ENCODE results near the gene CACNB2. TPM values are rescaled to one million over a fixed set of nuclear protein-coding genes. Genes with fewer than 3 reads are reported as not detected.
A peak's percentile ranks its signal among the peaks of the same experiment; 100 is the strongest.

CACNB2 gene
- total RNA-seq, 2 experiments from 2014 or later = not detected

GRCh38 chr10:18528292-18528691, 388.1 kb downstream of the CACNB2 start:
- H3K27me3 Mint-ChIP-seq = no peaks in the 10 kb centered on the region
- H3K4me1 Mint-ChIP-seq = no peaks in the 10 kb centered on the region
- no peak for ATAC-seq
- H3K9me3 Mint-ChIP-seq (ENCODE audit: low read depth) = peaks cover 2% of the 10 kb centered on the region
- CTCF ChIA-PET = no interaction called here
- H3K4me3 Mint-ChIP-seq = no peak overlapping the region
- no peak for DNase-seq
- H3K36me3 Mint-ChIP-seq = peaks cover 17% of the 10 kb centered on the region
- H3K27ac Mint-ChIP-seq = no peak overlapping the region

- Mint-ChIP-seq H3K4me3 (no peak overlapping the region), H3K27ac (no peak overlapping the region), H3K9me3 (ENCODE audit: low read depth) (peaks cover 2% of the 10 kb centered on the region), H3K4me1 (no peaks in the 10 kb centered on the region), H3K36me3 (peaks cover 29% of the 10 kb centered on the region), H3K27me3 (no peaks in the 10 kb centered on the region)
- no peak for DNase-seq
- no peak for ATAC-seq
- CTCF ChIA-PET = no interaction called here
Measured at GRCh38 chr10:18532881-18533535, 392.8 kb downstream of the CACNB2 start.

GRCh38 chr10:18533896-18534295, 393.7 kb downstream of the CACNB2 start:
- H3K36me3 Mint-ChIP-seq = peaks cover 29% of the 10 kb centered on the region
- no peak for DNase-seq
- H3K27ac Mint-ChIP-seq = no peak overlapping the region
- ATAC-seq = no peak
- peaks cover 2% of the 10 kb centered on the region for H3K9me3 Mint-ChIP-seq (ENCODE audit: low read depth)
- CTCF ChIA-PET = no interaction called here
- H3K27me3 Mint-ChIP-seq = no peaks in the 10 kb centered on the region
- H3K4me3 Mint-ChIP-seq = no peak overlapping the region
- H3K4me1 Mint-ChIP-seq = no peaks in the 10 kb centered on the region

- CTCF ChIA-PET = no interaction called here
- Mint-ChIP-seq H3K4me1 (no peaks in the 10 kb centered on the region), H3K27ac (peak overlapping the region; percentile 12), H3K27me3 (no peaks in the 10 kb centered on the region), H3K9me3 (ENCODE audit: low read depth) (no peaks in the 10 kb centered on the region), H3K4me3 (no peak overlapping the region), H3K36me3 (peaks cover 39% of the 10 kb centered on the region)
- DNase-seq (no peak), ATAC-seq (no peak)
Measured at GRCh38 chr10:18539335-18539734, 399.1 kb downstream of the CACNB2 start.

GRCh38 chr10:18540195-18540594, 400.0 kb downstream of the CACNB2 start:
- Mint-ChIP-seq H3K4me3 (no peak overlapping the region), H3K9me3 (ENCODE audit: low read depth) (no peaks in the 10 kb centered on the region), H3K27me3 (no peaks in the 10 kb centered on the region), H3K27ac (no peak overlapping the region), H3K4me1 (no peaks in the 10 kb centered on the region), H3K36me3 (peaks cover 40% of the 10 kb centered on the region)
- DNase-seq (no peak), ATAC-seq (no peak)
- CTCF ChIA-PET = interaction anchor here (0.5 kb wide), 1 partner anchor 16 kb away, joined by 3 read pairs; no protein-coding TSS in a partner anchor

- Mint-ChIP-seq H3K36me3 (peaks cover 40% of the 10 kb centered on the region), H3K4me3 (no peak overlapping the region), H3K27me3 (no peaks in the 10 kb centered on the region), H3K27ac (no peak overlapping the region), H3K9me3 (ENCODE audit: low read depth) (no peaks in the 10 kb centered on the region), H3K4me1 (no peaks in the 10 kb centered on the region)
- DNase-seq (no peak), ATAC-seq (no peak)
- CTCF ChIA-PET = no interaction called here
Measured at GRCh38 chr10:18542832-18543231, 402.6 kb downstream of the CACNB2 start.

GRCh38 chr10:18545621-18546305, 405.5 kb downstream of the CACNB2 start:
- DNase-seq = no peak
- Mint-ChIP-seq H3K27ac (no peak overlapping the region), H3K36me3 (peaks cover 34% of the 10 kb centered on the region), H3K9me3 (ENCODE audit: low read depth) (no peaks in the 10 kb centered on the region), H3K4me1 (no peaks in the 10 kb centered on the region), H3K27me3 (no peaks in the 10 kb centered on the region), H3K4me3 (no peak overlapping the region)
- CTCF ChIA-PET = no interaction called here
- no peak for ATAC-seq

GRCh38 chr10:18549105-18549504, 408.9 kb downstream of the CACNB2 start:
- no peak for DNase-seq
- H3K4me1 Mint-ChIP-seq = no peaks in the 10 kb centered on the region
- H3K9me3 Mint-ChIP-seq (ENCODE audit: low read depth) = no peaks in the 10 kb centered on the region
- H3K27ac Mint-ChIP-seq = no peak overlapping the region
- CTCF ChIA-PET = no interaction called here
- H3K27me3 Mint-ChIP-seq = no peaks in the 10 kb centered on the region
- no peak for ATAC-seq
- H3K4me3 Mint-ChIP-seq = no peak overlapping the region
- peaks cover 31% of the 10 kb centered on the region for H3K36me3 Mint-ChIP-seq

- ATAC-seq (no peak), DNase-seq (no peak)
- peaks cover 21% of the 10 kb centered on the region for H3K36me3 Mint-ChIP-seq
- no peaks in the 10 kb centered on the region for H3K9me3 Mint-ChIP-seq (ENCODE audit: low read depth)
- no peaks in the 10 kb centered on the region for H3K27me3 Mint-ChIP-seq
- H3K4me3 Mint-ChIP-seq = no peak overlapping the region
- H3K27ac Mint-ChIP-seq = no peak overlapping the region
- H3K4me1 Mint-ChIP-seq = no peaks in the 10 kb centered on the region
- CTCF ChIA-PET = no interaction called here
Measured at GRCh38 chr10:18551473-18551872, 411.2 kb downstream of the CACNB2 start.

GRCh38 chr10:18554479-18554878, 414.3 kb downstream of the CACNB2 start:
- H3K27ac Mint-ChIP-seq = no peak overlapping the region
- no peaks in the 10 kb centered on the region for H3K9me3 Mint-ChIP-seq (ENCODE audit: low read depth)
- CTCF ChIA-PET = no interaction called here
- ATAC-seq (no peak), DNase-seq (no peak)
- H3K4me1 Mint-ChIP-seq = no peaks in the 10 kb centered on the region
- H3K36me3 Mint-ChIP-seq = peaks cover 15% of the 10 kb centered on the region
- no peaks in the 10 kb centered on the region for H3K27me3 Mint-ChIP-seq
- H3K4me3 Mint-ChIP-seq = no peak overlapping the region

- no peak overlapping the region for H3K4me3 Mint-ChIP-seq
- ATAC-seq (no peak), DNase-seq (no peak)
- no peaks in the 10 kb centered on the region for H3K4me1 Mint-ChIP-seq
- H3K27ac Mint-ChIP-seq = no peak overlapping the region
- H3K27me3 Mint-ChIP-seq = no peaks in the 10 kb centered on the region
- H3K36me3 Mint-ChIP-seq = peaks cover 4% of the 10 kb centered on the region
- no peaks in the 10 kb centered on the region for H3K9me3 Mint-ChIP-seq (ENCODE audit: low read depth)
- CTCF ChIA-PET = no interaction called here
Measured at GRCh38 chr10:18556522-18557147, 416.4 kb downstream of the CACNB2 start.

GRCh38 chr10:18557960-18558359, 417.7 kb downstream of the CACNB2 start:
- DNase-seq (no peak), ATAC-seq (no peak)
- H3K4me1 Mint-ChIP-seq = no peaks in the 10 kb centered on the region
- no peaks in the 10 kb centered on the region for H3K9me3 Mint-ChIP-seq (ENCODE audit: low read depth)
- no peak overlapping the region for H3K4me3 Mint-ChIP-seq
- H3K36me3 Mint-ChIP-seq = no peaks in the 10 kb centered on the region
- no peak overlapping the region for H3K27ac Mint-ChIP-seq
- no peaks in the 10 kb centered on the region for H3K27me3 Mint-ChIP-seq
- CTCF ChIA-PET = no interaction called here

- Mint-ChIP-seq H3K4me3 (no peak overlapping the region), H3K27me3 (no peaks in the 10 kb centered on the region), H3K36me3 (no peaks in the 10 kb centered on the region), H3K4me1 (no peaks in the 10 kb centered on the region), H3K27ac (no peak overlapping the region), H3K9me3 (ENCODE audit: low read depth) (no peaks in the 10 kb centered on the region)
- ATAC-seq (no peak), DNase-seq (no peak)
- CTCF ChIA-PET = no interaction called here
Measured at GRCh38 chr10:18561861-18562551, 421.8 kb downstream of the CACNB2 start.
